ENCODE measurements around the gene FGF18.
"Not testable (repeated sequence)": the region's sequence is repeated elsewhere in the genome, so short reads cannot be mapped to it uniquely, and the experiment has no call there.

The FGF18 gene

GRCh38 chr5:171418982-171419687 lies at the start of gene FGF18:
Gene FGF18, plus strand, starts transcription at chr5:171419647. Its CDS starts 553 bp downstream, at chr5:171420200.
- peak; percentile 87 for DNase-seq (ENCODE audit: low spot score)

- no peak for DNase-seq (ENCODE audit: low spot score)
Observed at GRCh38 chr5:171369898-171370297, 49.5 kb upstream of the FGF18 start.

- DNase-seq (ENCODE audit: low spot score): not testable (repeated sequence)
Observed at GRCh38 chr5:171370881-171371280, 48.6 kb upstream of the FGF18 start.

- DNase-seq (ENCODE audit: low spot score): no peak
Observed at GRCh38 chr5:171371326-171371725, 48.1 kb upstream of the FGF18 start.

- DNase-seq (ENCODE audit: low spot score): no peak
Observed at GRCh38 chr5:171379961-171380360, 39.5 kb upstream of the FGF18 start.

- not testable (repeated sequence) for DNase-seq (ENCODE audit: low spot score)
Observed at GRCh38 chr5:171384416-171384815, 35.0 kb upstream of the FGF18 start.

- DNase-seq (ENCODE audit: low spot score): not testable (repeated sequence)
Observed at GRCh38 chr5:171384999-171385398, 34.4 kb upstream of the FGF18 start.

GRCh38 chr5:171386006-171386671 lies 33.3 kb upstream of the FGF18 start:
- DNase-seq (ENCODE audit: low spot score): no peak

- no peak for DNase-seq (ENCODE audit: low spot score)
Observed at GRCh38 chr5:171386861-171387344, 32.5 kb upstream of the FGF18 start.

GRCh38 chr5:171387345-171387969 lies 32.0 kb upstream of the FGF18 start, which contains the start of gene NPM1:
Gene NPM1, plus strand, starts transcription at chr5:171387849. Its CDS starts 100 bp downstream, at chr5:171387949.
- peak; percentile 98 for DNase-seq (ENCODE audit: low spot score)

GRCh38 chr5:171387970-171388815 lies 31.3 kb upstream of the FGF18 start:
- DNase-seq (ENCODE audit: low spot score): peak; percentile 88

GRCh38 chr5:171388816-171389168 lies 30.7 kb upstream of the FGF18 start:
- no peak for DNase-seq (ENCODE audit: low spot score)

- DNase-seq (ENCODE audit: low spot score): no peak
Observed at GRCh38 chr5:171390883-171391677, 28.4 kb upstream of the FGF18 start.

GRCh38 chr5:171391996-171392577 lies 27.4 kb upstream of the FGF18 start:
- DNase-seq (ENCODE audit: low spot score): no peak

- DNase-seq (ENCODE audit: low spot score): no peak
Observed at GRCh38 chr5:171392585-171393159, 26.8 kb upstream of the FGF18 start.

GRCh38 chr5:171395042-171395441 lies 24.4 kb upstream of the FGF18 start:
- no peak for DNase-seq (ENCODE audit: low spot score)

- DNase-seq (ENCODE audit: low spot score): not testable (repeated sequence)
Observed at GRCh38 chr5:171396583-171396982, 22.9 kb upstream of the FGF18 start.

- DNase-seq (ENCODE audit: low spot score): no peak
Observed at GRCh38 chr5:171397190-171397589, 22.3 kb upstream of the FGF18 start.

GRCh38 chr5:171397599-171397998 lies 21.8 kb upstream of the FGF18 start:
- no peak for DNase-seq (ENCODE audit: low spot score)

GRCh38 chr5:171398660-171399059 lies 20.8 kb upstream of the FGF18 start:
- not testable (repeated sequence) for DNase-seq (ENCODE audit: low spot score)

Data from left forelimb (tissue), 1 donor.